Heart left ventricle (tissue), 13 donors: Measurements from ENCODE around the gene PACS1.

Source experiments
- POLR2A ChIP-seq, 2 donors: fragments of 450-650 bp; IDR thresholded peaks; one replicate each; pipeline ENCODE4 v1.6.1; 2017; ENCODE audit warnings: antibody characterized with exemption in 2 of 2, mild to moderate bottlenecking in 2 of 2, moderate library complexity in 2 of 2
- TF ChIP-seq, protein P1 (sequence below), 12 donors: fragments of 200-600 bp; sonication (generic) in 4 of 12; IDR thresholded peaks; one replicate each; pipeline versions ENCODE4 v1.5.0 to v1.8.0; 2018 to 2022; ENCODE audit warnings: antibody characterized with exemption in 12 of 12, mild to moderate bottlenecking in 5 of 12
- donor health status: ischemic (EF 13 %, LVEDD 7.1; RV severe dilation, severe dysfunction).
- donor health status: DM: no; HTN: yes; CAD: no.
- donor health status: DM: no; HTN: no; CAD: no.
- donor health status: ischemic (EF 25% LVEDD 6.9; RV normal size, moderate dysfunction).
- donor health status: ischemic (EF 25% LVEDD 5.7; RV mildly dilated, moderate dysfunction).
- donor health status: ischemic (EF 35%, LVEDD 5.7; RV mildly dilated, moderate dysfunction).
- donor health status: nonischemic (EF 11% LVEDD 7.7; RV severe dilation, severe dysfunction).
- donor health status: DM: yes; HTN: yes; CAD: no.
- donor health status: PGD.
- donor health status: ischemic (EF 29% LVEDD 5.4; RV normal size, mild dysfunction).
- donor health status: nonischemic (EF 23%, LVEDD 6.1; RV moderate dilation, normal function).

DNA sequence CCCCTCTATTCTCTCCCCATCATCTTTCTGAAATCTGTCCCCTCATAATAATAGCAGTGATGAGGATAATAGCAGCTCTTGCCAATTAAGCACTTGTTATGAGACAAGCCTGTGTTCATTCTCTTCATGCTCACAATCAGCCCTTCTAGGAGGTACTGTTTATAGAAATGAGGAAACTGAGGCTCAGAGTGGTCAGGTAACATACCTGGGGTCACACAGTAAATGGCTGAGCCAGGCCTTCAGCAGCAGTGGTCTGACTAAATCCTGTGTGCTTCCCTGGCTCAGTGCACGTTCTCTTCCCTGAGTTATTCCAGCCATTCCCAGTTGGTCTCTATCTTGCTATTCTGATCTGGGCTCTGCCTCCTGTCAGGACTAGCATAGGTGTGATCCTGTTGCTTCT is 204.1 kb downstream of the PACS1 start:
- no peak for TF ChIP-seq POLR2A (IDR thresholded peaks at IDR 0.05)
- TF ChIP-seq, protein P1, sequence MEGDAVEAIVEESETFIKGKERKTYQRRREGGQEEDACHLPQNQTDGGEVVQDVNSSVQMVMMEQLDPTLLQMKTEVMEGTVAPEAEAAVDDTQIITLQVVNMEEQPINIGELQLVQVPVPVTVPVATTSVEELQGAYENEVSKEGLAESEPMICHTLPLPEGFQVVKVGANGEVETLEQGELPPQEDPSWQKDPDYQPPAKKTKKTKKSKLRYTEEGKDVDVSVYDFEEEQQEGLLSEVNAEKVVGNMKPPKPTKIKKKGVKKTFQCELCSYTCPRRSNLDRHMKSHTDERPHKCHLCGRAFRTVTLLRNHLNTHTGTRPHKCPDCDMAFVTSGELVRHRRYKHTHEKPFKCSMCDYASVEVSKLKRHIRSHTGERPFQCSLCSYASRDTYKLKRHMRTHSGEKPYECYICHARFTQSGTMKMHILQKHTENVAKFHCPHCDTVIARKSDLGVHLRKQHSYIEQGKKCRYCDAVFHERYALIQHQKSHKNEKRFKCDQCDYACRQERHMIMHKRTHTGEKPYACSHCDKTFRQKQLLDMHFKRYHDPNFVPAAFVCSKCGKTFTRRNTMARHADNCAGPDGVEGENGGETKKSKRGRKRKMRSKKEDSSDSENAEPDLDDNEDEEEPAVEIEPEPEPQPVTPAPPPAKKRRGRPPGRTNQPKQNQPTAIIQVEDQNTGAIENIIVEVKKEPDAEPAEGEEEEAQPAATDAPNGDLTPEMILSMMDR (IDR thresholded peaks at IDR 0.05) = no peak
